ENCODE data around the gene XPOT. TPM values are rescaled to one million over a fixed set of nuclear protein-coding genes. Genes with fewer than 3 reads are reported as not detected.

The XPOT gene
- total and polyA plus RNA-seq, 9 donors = 13.2 to 170 (median 33.8) TPM

GRCh38 chr12:64440100-64440499, 35.9 kb downstream of the XPOT start:
- DNase-seq = no peak
- Histone ChIP-seq H3K4me1 (ENCODE audit: insufficient read depth) (no peaks in the 10 kb centered on the region), H3K27ac (no peak overlapping the region), H3K27me3 (no peaks in the 10 kb centered on the region), H3K36me3 (no peaks in the 10 kb centered on the region), H3K4me3 (no peak overlapping the region), H3K9me3 (no peaks in the 10 kb centered on the region)
- no peak for TF ChIP-seq EP300 (IDR thresholded peaks at IDR 0.05)
- no peak for TF ChIP-seq POLR2A (IDR thresholded peaks at IDR 0.05)
- no peak for TF ChIP-seq CTCF (IDR thresholded peaks at IDR 0.05)
- WGBS, 3 donors = 87 to 100% (median 99%) methylated on average over 1 of the region's 1 CpG
- intact Hi-C loops (cut with DNase I) = no loop called here

GRCh38 chr12:64445490-64445889, 41.3 kb downstream of the XPOT start:
- TF ChIP-seq EP300 (IDR thresholded peaks at IDR 0.05) = no peak
- no peak for TF ChIP-seq POLR2A (IDR thresholded peaks at IDR 0.05)
- TF ChIP-seq CTCF (IDR thresholded peaks at IDR 0.05) = no peak
- Histone ChIP-seq H3K4me1 (ENCODE audit: insufficient read depth) (no peaks in the 10 kb centered on the region), H3K9me3 (no peaks in the 10 kb centered on the region), H3K27me3 (no peaks in the 10 kb centered on the region), H3K27ac (no peak overlapping the region), H3K4me3 (no peak overlapping the region), H3K36me3 (no peaks in the 10 kb centered on the region)
- no peak for DNase-seq
- 86 to 93% (median 90%) methylated on average over 2 of the region's 2 CpGs for WGBS, 3 donors
- intact Hi-C loops (cut with DNase I) = no loop called here

- TF ChIP-seq POLR2A (IDR thresholded peaks at IDR 0.05) (no peak), CTCF (IDR thresholded peaks at IDR 0.05) (no peak), EP300 (IDR thresholded peaks at IDR 0.05) (no peak)
- Histone ChIP-seq H3K4me1 (ENCODE audit: insufficient read depth) (no peaks in the 10 kb centered on the region), H3K4me3 (no peak overlapping the region), H3K27me3 (no peaks in the 10 kb centered on the region), H3K27ac (no peak overlapping the region), H3K9me3 (no peaks in the 10 kb centered on the region), H3K36me3 (no peaks in the 10 kb centered on the region)
- DNase-seq = no peak
- 64 to 89% (median 70%) methylated on average over 1 of the region's 1 CpG for WGBS, 3 donors
- intact Hi-C loops (cut with DNase I) = no loop called here
Measured at GRCh38 chr12:64446295-64446694, 42.1 kb downstream of the XPOT start.

GRCh38 chr12:64450057-64450640, 46.0 kb downstream of the XPOT start:
- intact Hi-C loops (cut with DNase I) = loop anchor here in 1 of 4 donors (10.0 kb wide), 1 partner anchor 45 kb away; the partner anchor contains the start of gene XPOT
- TF ChIP-seq EP300 (IDR thresholded peaks at IDR 0.05) (no peak), CTCF (IDR thresholded peaks at IDR 0.05) (no peak), POLR2A (IDR thresholded peaks at IDR 0.05) (no peak)
- no peaks in the 10 kb centered on the region for H3K36me3 ChIP-seq
- no peaks in the 10 kb centered on the region for H3K9me3 ChIP-seq
- WGBS, 3 donors = 71 to 75% (median 72%) methylated on average over 2 of the region's 2 CpGs
- H3K4me3 ChIP-seq = no peak overlapping the region
- DNase-seq = no peak
- H3K4me1 ChIP-seq (ENCODE audit: insufficient read depth) = peaks cover 1% of the 10 kb centered on the region
- no peaks in the 10 kb centered on the region for H3K27me3 ChIP-seq
- no peak overlapping the region for H3K27ac ChIP-seq

All from ovary (tissue), 9 donors.